H9 (cell line): ENCODE measurements around the gene FIGNL2. TPM values are rescaled to one million over a fixed set of nuclear protein-coding genes. Genes with fewer than 3 reads are reported as not detected.

ENCODE experiments used
- DNase-seq: peaks from one replicate; pipeline ENCODE4 v3.0.0-alpha.2; 2017
- H2AFZ ChIP-seq: one replicate; pipeline ENCODE4 v1.6.1; 2013; ENCODE audit warnings: mild to moderate bottlenecking, low read length, control low read depth, moderate library complexity
- H2AK5ac ChIP-seq: 2 replicates; pipeline ENCODE4 v1.6.1; 2013; ENCODE audit warnings: low read length, control low read depth, mixed read lengths; ENCODE audit not compliant: insufficient read length
- H2BK120ac ChIP-seq: one replicate; pipeline ENCODE4 v1.6.1; 2013; ENCODE audit warnings: low read depth, mild to moderate bottlenecking, low read length, control low read depth, inconsistent platforms; ENCODE audit not compliant: poor library complexity, severe bottlenecking
- H2BK12ac ChIP-seq: 2 replicates; pipeline ENCODE4 v1.6.1; 2013; ENCODE audit warnings: low read length, control low read depth, mixed read lengths, low read depth; ENCODE audit not compliant: insufficient read length
- H2BK15ac ChIP-seq: 2 replicates; pipeline ENCODE4 v1.6.1; 2013; ENCODE audit warnings: low read depth, low read length, control low read depth
- H2BK20ac ChIP-seq: one replicate; pipeline ENCODE4 v1.6.1; 2013; ENCODE audit warnings: low read depth, mild to moderate bottlenecking, low read length, control low read depth, inconsistent platforms; ENCODE audit not compliant: poor library complexity, severe bottlenecking
- H2BK5ac ChIP-seq: 2 replicates; pipeline ENCODE4 v1.6.1; 2013; ENCODE audit warnings: low read length, control low read depth, mixed read lengths; ENCODE audit not compliant: insufficient read length
- H3K14ac ChIP-seq: 2 replicates; pipeline ENCODE4 v1.6.1; 2013; ENCODE audit warnings: low read length, control low read depth; ENCODE audit not compliant: insufficient read depth
- H3K18ac ChIP-seq: 2 replicates; pipeline ENCODE4 v1.6.1; 2013; ENCODE audit warnings: low read depth, mild to moderate bottlenecking, mixed read lengths, low read length, control low read depth; ENCODE audit not compliant: insufficient read length
- H3K23ac ChIP-seq: 2 replicates; pipeline ENCODE4 v1.6.1; 2013; ENCODE audit warnings: low read length, control low read depth, mixed read lengths, low read depth; ENCODE audit not compliant: insufficient read length
- H3K23me2 ChIP-seq: 2 replicates; pipeline ENCODE4 v1.6.1; 2013; ENCODE audit warnings: low read depth, mild to moderate bottlenecking, mixed read lengths, low read length, control low read depth; ENCODE audit not compliant: insufficient read length, poor library complexity, severe bottlenecking
- H3K27ac ChIP-seq: 2 replicates; pipeline ENCODE4 v1.5.1; 2013; ENCODE audit warnings: low read length, control low read depth, mixed read lengths, low read depth; ENCODE audit not compliant: insufficient read length
- H3K27me3 ChIP-seq: 2 replicates; pipeline ENCODE4 v1.6.1; 2013; ENCODE audit warnings: low read length, control low read depth, inconsistent platforms; ENCODE audit not compliant: insufficient read depth
- H3K4ac ChIP-seq: 2 replicates; pipeline ENCODE4 v1.6.1; 2013; ENCODE audit warnings: low read depth, mild to moderate bottlenecking, control low read depth, inconsistent platforms, low read length, moderate library complexity
- H3K4me1 ChIP-seq: 2 replicates; pipeline ENCODE4 v1.6.1; 2013; ENCODE audit warnings: low read length, control low read depth, inconsistent platforms; ENCODE audit not compliant: insufficient read depth
- H3K4me2 ChIP-seq: 2 replicates; pipeline ENCODE4 v1.6.1; 2013; ENCODE audit warnings: low read length, control low read depth, mixed read lengths; ENCODE audit not compliant: insufficient read length, insufficient read depth
- H3K56ac ChIP-seq: 2 replicates; pipeline ENCODE4 v1.6.1; 2013; ENCODE audit warnings: low read depth, mild to moderate bottlenecking, mixed read lengths, low read length, control low read depth; ENCODE audit not compliant: insufficient read length
- H3K79me1 ChIP-seq: 2 replicates; pipeline ENCODE4 v1.6.1; 2013; ENCODE audit warnings: low read depth, mild to moderate bottlenecking, moderate library complexity, low read length, control low read depth, inconsistent platforms; ENCODE audit not compliant: insufficient read depth, poor library complexity, severe bottlenecking
- H3K79me2 ChIP-seq: 2 replicates; pipeline ENCODE4 v1.6.1; 2013; ENCODE audit warnings: low read length, control low read depth, inconsistent platforms; ENCODE audit not compliant: insufficient read depth
- H3K9ac ChIP-seq: 2 replicates; pipeline ENCODE4 v1.6.1; 2013; ENCODE audit warnings: low read length, control low read depth, mixed read lengths; ENCODE audit not compliant: insufficient read length; ENCODE audit errors: extremely low read depth
- H3K9me3 ChIP-seq: one replicate; pipeline ENCODE4 v1.6.1; 2013; ENCODE audit warnings: low read depth, low read length, inconsistent platforms; ENCODE audit not compliant: control insufficient read depth
- H3T11ph ChIP-seq: one replicate; pipeline ENCODE4 v1.6.1; 2013; ENCODE audit warnings: mild to moderate bottlenecking, low read length, control low read depth, inconsistent platforms
- H4K20me1 ChIP-seq: one replicate; pipeline ENCODE4 v1.6.1; 2013; ENCODE audit not compliant: control insufficient read depth, insufficient read length, insufficient read depth
- H4K5ac ChIP-seq: 2 replicates; pipeline ENCODE4 v1.6.1; 2013; ENCODE audit warnings: low read depth, mild to moderate bottlenecking, mixed read lengths, low read length, control low read depth; ENCODE audit not compliant: insufficient read length
- H4K8ac ChIP-seq: replicated peaks from 2 replicates; pipeline ENCODE4 v1.6.1; 2013; ENCODE audit warnings: low read length, control low read depth, mixed read lengths, low read depth; ENCODE audit not compliant: insufficient read length
- H4K91ac ChIP-seq: 2 replicates; pipeline ENCODE4 v1.6.1; 2013; ENCODE audit warnings: low read depth, mild to moderate bottlenecking, moderate library complexity, mixed read lengths, low read length, control low read depth; ENCODE audit not compliant: insufficient read length
- H3K27ac Mint-ChIP-seq, 3 experiments: 2 replicates in 2 of 3; 3 replicates in 1 of 3; pipeline ENCODE4 v1.8.0; 2020 to 2021; ENCODE audit warnings: mixed read lengths in 3 of 3, mild to moderate bottlenecking in 1 of 3, moderate library complexity in 1 of 3
- H3K27me3 Mint-ChIP-seq: 2 replicates; pipeline ENCODE4 v1.8.0; 2021; ENCODE audit warnings: low read depth, mild to moderate bottlenecking, moderate library complexity, mixed read lengths
- H3K36me3 Mint-ChIP-seq, 3 experiments: 2 replicates in 2 of 3; 3 replicates in 1 of 3; pipeline ENCODE4 v1.8.0; 2020 to 2021; ENCODE audit warnings: low read depth in 3 of 3, mixed read lengths in 3 of 3; ENCODE audit not compliant: insufficient read depth in 1 of 3
- H3K4me1 Mint-ChIP-seq, 2 experiments: 2 replicates each; pipeline ENCODE4 v1.8.0; 2020; ENCODE audit warnings: mixed read lengths in 2 of 2
- H3K4me3 Mint-ChIP-seq, 2 experiments: 2 replicates in 1 of 2; 3 replicates in 1 of 2; pipeline ENCODE4 v1.8.0; 2020 to 2021; ENCODE audit warnings: mild to moderate bottlenecking in 2 of 2, mixed read lengths in 2 of 2, moderate library complexity in 1 of 2
- H3K9me3 Mint-ChIP-seq, 2 experiments: 2 replicates in 1 of 2; 3 replicates in 1 of 2; pipeline ENCODE4 v1.8.0; 2020; ENCODE audit warnings: mild to moderate bottlenecking in 2 of 2, mixed read lengths in 2 of 2, moderate library complexity in 1 of 2
- WGBS: extraction: QIAGEN DNeasy Blood & Tissue Kit; methylation state at CpG from one replicate; pipeline ENCODE4 v1.1.7; 2013; ENCODE audit warnings: missing lambda C conversion rate, low lambda C conversion rate, mixed read lengths; ENCODE audit not compliant: insufficient read length; ENCODE audit errors: extremely low coverage; 5-methylcytosine and 5-hydroxymethylcytosine counted together
- total RNA-seq: library from RNA; stranded (reverse); gene quantifications from 2 replicates; pipeline ENCODE4 v1.2.1, GENCODE V29; 2021
- TF ChIP-seq, protein P1 (sequence below): fragments of 200-600 bp; sonication (generic); conservative IDR thresholded peaks from 3 replicates; pipeline ENCODE4 v1.8.0; 2021; ENCODE audit warnings: antibody characterized with exemption, mild to moderate bottlenecking

Gene FIGNL2
- total RNA-seq, 1 experiment from 2014 or later: 19.7 TPM

DNA sequence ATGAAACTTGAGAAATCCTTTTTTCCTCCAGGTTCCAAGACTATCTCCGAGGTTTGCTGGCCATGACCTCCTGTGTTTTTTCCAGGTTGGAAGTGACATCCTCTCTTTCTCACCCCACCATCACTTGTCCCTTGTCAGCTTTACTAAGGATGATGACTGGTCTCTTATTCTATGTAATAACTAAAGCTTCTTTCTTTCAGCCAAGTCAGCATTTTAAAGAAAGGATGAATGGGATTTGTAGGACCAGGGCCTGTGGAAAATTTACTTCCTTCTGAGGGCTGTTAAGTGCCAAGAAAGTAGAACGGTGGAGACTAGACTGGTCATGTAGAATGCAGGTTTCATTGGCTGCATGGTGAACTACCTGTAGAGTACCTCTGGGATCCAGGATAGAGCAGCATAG, 73.6 kb downstream of the FIGNL2 start:
- H3K4me1 ChIP-seq: no peaks in the 10 kb centered on the region
- Mint-ChIP-seq H3K9me3 (no peaks in the 10 kb centered on the region), H3K4me1 (no peaks in the 10 kb centered on the region), H3K27me3 (no peaks in the 10 kb centered on the region), H3K4me3 (no peak overlapping the region), H3K27ac (no peak overlapping the region), H3K36me3 (peaks cover 27 to 43% (median 41%) of the 10 kb centered on the region in 3 experiments)
- H3K23me2 ChIP-seq: no peaks in the 10 kb centered on the region
- H3K4ac ChIP-seq: no peak overlapping the region
- no peak overlapping the region for H3K4me2 ChIP-seq
- H2BK15ac ChIP-seq: no peak overlapping the region
- H3K9ac ChIP-seq: no peak overlapping the region
- no peak overlapping the region for H4K8ac ChIP-seq
- H2BK120ac ChIP-seq: no peak overlapping the region
- H3K27ac ChIP-seq: no peak overlapping the region
- no peak overlapping the region for H3K14ac ChIP-seq
- H2AFZ ChIP-seq: no peak overlapping the region
- DNase-seq: no peak
- H2AK5ac ChIP-seq: no peak overlapping the region
- H3K23ac ChIP-seq: no peak overlapping the region
- no peak overlapping the region for H3K18ac ChIP-seq
- TF ChIP-seq, protein P1, sequence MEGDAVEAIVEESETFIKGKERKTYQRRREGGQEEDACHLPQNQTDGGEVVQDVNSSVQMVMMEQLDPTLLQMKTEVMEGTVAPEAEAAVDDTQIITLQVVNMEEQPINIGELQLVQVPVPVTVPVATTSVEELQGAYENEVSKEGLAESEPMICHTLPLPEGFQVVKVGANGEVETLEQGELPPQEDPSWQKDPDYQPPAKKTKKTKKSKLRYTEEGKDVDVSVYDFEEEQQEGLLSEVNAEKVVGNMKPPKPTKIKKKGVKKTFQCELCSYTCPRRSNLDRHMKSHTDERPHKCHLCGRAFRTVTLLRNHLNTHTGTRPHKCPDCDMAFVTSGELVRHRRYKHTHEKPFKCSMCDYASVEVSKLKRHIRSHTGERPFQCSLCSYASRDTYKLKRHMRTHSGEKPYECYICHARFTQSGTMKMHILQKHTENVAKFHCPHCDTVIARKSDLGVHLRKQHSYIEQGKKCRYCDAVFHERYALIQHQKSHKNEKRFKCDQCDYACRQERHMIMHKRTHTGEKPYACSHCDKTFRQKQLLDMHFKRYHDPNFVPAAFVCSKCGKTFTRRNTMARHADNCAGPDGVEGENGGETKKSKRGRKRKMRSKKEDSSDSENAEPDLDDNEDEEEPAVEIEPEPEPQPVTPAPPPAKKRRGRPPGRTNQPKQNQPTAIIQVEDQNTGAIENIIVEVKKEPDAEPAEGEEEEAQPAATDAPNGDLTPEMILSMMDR: no peak
- H3K9me3 ChIP-seq: no peaks in the 10 kb centered on the region
- no peak overlapping the region for H2BK5ac ChIP-seq
- H3K56ac ChIP-seq: no peak overlapping the region
- no peaks in the 10 kb centered on the region for H3K27me3 ChIP-seq
- H4K5ac ChIP-seq: no peak overlapping the region
- no peak overlapping the region for H2BK12ac ChIP-seq
- H4K91ac ChIP-seq: no peak overlapping the region
- no peaks in the 10 kb centered on the region for H3K79me1 ChIP-seq
- no peak overlapping the region for H2BK20ac ChIP-seq
- no peaks in the 10 kb centered on the region for H4K20me1 ChIP-seq
- H3T11ph ChIP-seq: no peak overlapping the region
- no peaks in the 10 kb centered on the region for H3K79me2 ChIP-seq
- no CpG with 5 or more reads among the region's 2 CpGs for WGBS
